ENCODE results near the gene TTC29. TPM values are rescaled to one million over a fixed set of nuclear protein-coding genes. Genes with fewer than 3 reads are reported as not detected.
"Not testable (repeated sequence)": the region's sequence is repeated elsewhere in the genome, so short reads cannot be mapped to it uniquely, and the experiment has no call there.

Gene TTC29
- total RNA-seq, 1 donor from 2014 or later: 0.09 TPM

DNA sequence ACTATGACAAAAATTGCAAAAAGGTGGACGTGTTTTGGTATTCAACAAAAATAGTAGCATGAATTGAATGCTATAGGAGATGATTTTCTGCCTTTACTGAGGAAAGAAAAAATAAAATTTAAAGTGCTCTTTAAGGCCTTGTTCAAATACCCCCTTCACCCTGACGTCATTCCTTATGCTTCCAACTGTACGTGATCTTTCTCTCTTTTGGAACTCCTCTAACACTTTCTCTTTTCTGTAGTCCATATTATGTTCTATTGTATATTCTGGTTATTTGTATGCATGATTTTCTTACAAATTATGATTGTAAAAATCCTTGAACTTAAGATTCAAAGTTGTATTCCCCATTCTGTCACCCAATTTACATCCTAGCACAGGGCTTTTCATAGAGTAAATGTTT lies 206.5 kb downstream of the TTC29 start:
- H2AFZ ChIP-seq (replicated peaks): no peak overlapping the region
- H3K4me1 Mint-ChIP-seq: no peaks in the 10 kb centered on the region
- H3K4me1 ChIP-seq: no peaks in the 10 kb centered on the region
- H3K27me3 Mint-ChIP-seq (ENCODE audit: insufficient read depth, low read depth): peaks cover 3% of the 10 kb centered on the region
- H3K4me3 ChIP-seq: no peak overlapping the region
- no peaks in the 10 kb centered on the region for H3K79me2 ChIP-seq (ENCODE audit: low read depth)
- H3K9me3 Mint-ChIP-seq: no peaks in the 10 kb centered on the region
- TF ChIP-seq EZH2 (IDR thresholded peaks at IDR 0.05) (no peak), EZH2phosphoT487 (IDR thresholded peaks at IDR 0.05) (no peak)
- TF ChIP-seq, protein P1, sequence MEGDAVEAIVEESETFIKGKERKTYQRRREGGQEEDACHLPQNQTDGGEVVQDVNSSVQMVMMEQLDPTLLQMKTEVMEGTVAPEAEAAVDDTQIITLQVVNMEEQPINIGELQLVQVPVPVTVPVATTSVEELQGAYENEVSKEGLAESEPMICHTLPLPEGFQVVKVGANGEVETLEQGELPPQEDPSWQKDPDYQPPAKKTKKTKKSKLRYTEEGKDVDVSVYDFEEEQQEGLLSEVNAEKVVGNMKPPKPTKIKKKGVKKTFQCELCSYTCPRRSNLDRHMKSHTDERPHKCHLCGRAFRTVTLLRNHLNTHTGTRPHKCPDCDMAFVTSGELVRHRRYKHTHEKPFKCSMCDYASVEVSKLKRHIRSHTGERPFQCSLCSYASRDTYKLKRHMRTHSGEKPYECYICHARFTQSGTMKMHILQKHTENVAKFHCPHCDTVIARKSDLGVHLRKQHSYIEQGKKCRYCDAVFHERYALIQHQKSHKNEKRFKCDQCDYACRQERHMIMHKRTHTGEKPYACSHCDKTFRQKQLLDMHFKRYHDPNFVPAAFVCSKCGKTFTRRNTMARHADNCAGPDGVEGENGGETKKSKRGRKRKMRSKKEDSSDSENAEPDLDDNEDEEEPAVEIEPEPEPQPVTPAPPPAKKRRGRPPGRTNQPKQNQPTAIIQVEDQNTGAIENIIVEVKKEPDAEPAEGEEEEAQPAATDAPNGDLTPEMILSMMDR (IDR thresholded peaks at IDR 0.05): no peak
- no peaks in the 10 kb centered on the region for H3K9me3 ChIP-seq (ENCODE audit: low read depth)
- no peak for DNase-seq (ENCODE audit: low spot score)
- no peak overlapping the region for H3K27ac Mint-ChIP-seq
- no peaks in the 10 kb centered on the region for H3K36me3 Mint-ChIP-seq
- H3K4me3 Mint-ChIP-seq: no peak overlapping the region
- no peak overlapping the region for H3K9ac ChIP-seq
- no peaks in the 10 kb centered on the region for H3K36me3 ChIP-seq
- H3K27ac ChIP-seq: no peak overlapping the region
- no peak overlapping the region for H3K4me2 ChIP-seq
- no peaks in the 10 kb centered on the region for H3K27me3 ChIP-seq
- H3F3A ChIP-seq (ENCODE audit: low read depth): no peaks in the 10 kb centered on the region
- no peaks in the 10 kb centered on the region for H4K20me1 ChIP-seq (ENCODE audit: low read depth)

GRCh38 chr4:146723519-146723918 lies 222.1 kb downstream of the TTC29 start:
- H3K36me3 ChIP-seq; H3K27ac ChIP-seq; H3K4me1 Mint-ChIP-seq; H3K27me3 ChIP-seq; H3K9ac ChIP-seq; H4K20me1 ChIP-seq (ENCODE audit: low read depth); DNase-seq (ENCODE audit: low spot score); H3K27me3 Mint-ChIP-seq (ENCODE audit: insufficient read depth, low read depth); H3K4me2 ChIP-seq; H3K9me3 ChIP-seq (ENCODE audit: low read depth); H3K27ac Mint-ChIP-seq; H3K79me2 ChIP-seq (ENCODE audit: low read depth); H2AFZ ChIP-seq (replicated peaks); H3K36me3 Mint-ChIP-seq; H3K4me3 ChIP-seq; H3F3A ChIP-seq (ENCODE audit: low read depth); H3K9me3 Mint-ChIP-seq; H3K4me3 Mint-ChIP-seq; H3K4me1 ChIP-seq: not testable (repeated sequence)

DNA sequence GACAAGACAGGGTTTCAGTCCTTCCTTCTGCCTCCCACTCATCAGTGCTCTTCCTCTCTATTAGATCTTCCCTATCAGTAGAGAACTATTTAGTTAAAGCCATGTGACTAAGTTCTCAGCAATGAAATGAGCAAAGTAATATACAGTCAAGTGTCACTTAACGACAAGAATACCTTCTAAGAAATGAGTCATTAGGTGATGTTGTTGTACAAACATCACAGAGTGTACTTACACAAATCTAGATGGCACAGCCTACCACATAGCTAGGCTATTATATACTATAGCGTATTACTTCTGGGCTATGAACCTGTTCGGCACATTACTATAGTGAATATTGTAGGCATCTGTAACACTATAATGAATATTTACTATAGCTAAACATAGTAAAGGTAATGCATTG lies 235.7 kb downstream of the TTC29 start:
- Histone ChIP-seq H2AFZ (replicated peaks) (no peak overlapping the region), H3K36me3 (no peaks in the 10 kb centered on the region), H3K27ac (no peak overlapping the region), H3K79me2 (ENCODE audit: low read depth) (no peaks in the 10 kb centered on the region), H3K4me1 (no peaks in the 10 kb centered on the region), H3K27me3 (no peaks in the 10 kb centered on the region), H4K20me1 (ENCODE audit: low read depth) (no peaks in the 10 kb centered on the region), H3F3A (ENCODE audit: low read depth) (no peaks in the 10 kb centered on the region), H3K4me2 (no peak overlapping the region), H3K9me3 (ENCODE audit: low read depth) (no peaks in the 10 kb centered on the region), H3K9ac (no peak overlapping the region), H3K4me3 (no peak overlapping the region)
- no peaks in the 10 kb centered on the region for H3K4me1 Mint-ChIP-seq
- no peak for TF ChIP-seq EZH2 (IDR thresholded peaks at IDR 0.05)
- TF ChIP-seq, protein P1 (IDR thresholded peaks at IDR 0.05): no peak
- no peak for TF ChIP-seq EZH2phosphoT487 (IDR thresholded peaks at IDR 0.05)
- no peak overlapping the region for H3K4me3 Mint-ChIP-seq
- H3K27ac Mint-ChIP-seq: no peak overlapping the region
- H3K36me3 Mint-ChIP-seq: no peaks in the 10 kb centered on the region
- H3K27me3 Mint-ChIP-seq (ENCODE audit: insufficient read depth, low read depth): no peaks in the 10 kb centered on the region
- no peaks in the 10 kb centered on the region for H3K9me3 Mint-ChIP-seq
- no peak for DNase-seq (ENCODE audit: low spot score)

DNA sequence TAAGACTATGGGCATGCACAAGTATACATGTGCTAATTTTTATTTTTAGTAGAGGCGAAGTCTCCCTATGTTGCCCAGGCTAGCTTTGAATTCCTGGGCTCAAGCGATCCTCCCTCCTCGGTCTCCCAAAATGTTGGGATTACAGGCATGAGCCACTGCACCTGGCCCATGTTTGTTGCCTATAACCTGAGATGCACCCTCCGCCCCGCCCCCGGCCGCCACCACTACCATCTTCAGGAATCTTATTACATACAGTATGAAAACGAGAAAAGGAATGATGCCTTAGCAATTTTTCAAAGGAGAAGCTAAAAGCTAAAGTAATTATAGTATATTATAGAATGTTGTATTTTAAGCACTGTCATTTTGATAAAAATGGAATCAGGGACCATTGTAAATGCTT lies 245.8 kb downstream of the TTC29 start:
- H2AFZ ChIP-seq (replicated peaks): no peak overlapping the region
- Mint-ChIP-seq H3K27ac (no peak overlapping the region), H3K4me1 (no peaks in the 10 kb centered on the region), H3K4me3 (no peak overlapping the region), H3K36me3 (no peaks in the 10 kb centered on the region), H3K9me3 (no peaks in the 10 kb centered on the region), H3K27me3 (ENCODE audit: insufficient read depth, low read depth) (no peaks in the 10 kb centered on the region)
- H3K27ac ChIP-seq: no peak overlapping the region
- no peaks in the 10 kb centered on the region for H3K36me3 ChIP-seq
- no peaks in the 10 kb centered on the region for H3K27me3 ChIP-seq
- H3K79me2 ChIP-seq (ENCODE audit: low read depth): no peaks in the 10 kb centered on the region
- no peaks in the 10 kb centered on the region for H3K4me1 ChIP-seq
- no peaks in the 10 kb centered on the region for H3K9me3 ChIP-seq (ENCODE audit: low read depth)
- no peaks in the 10 kb centered on the region for H4K20me1 ChIP-seq (ENCODE audit: low read depth)
- no peak for DNase-seq (ENCODE audit: low spot score)
- no peak overlapping the region for H3K4me2 ChIP-seq
- H3F3A ChIP-seq (ENCODE audit: low read depth): no peaks in the 10 kb centered on the region
- H3K9ac ChIP-seq: no peak overlapping the region
- TF ChIP-seq EZH2 (IDR thresholded peaks at IDR 0.05) (no peak), EZH2phosphoT487 (IDR thresholded peaks at IDR 0.05) (no peak)
- TF ChIP-seq, protein P1 (IDR thresholded peaks at IDR 0.05): no peak
- H3K4me3 ChIP-seq: no peak overlapping the region

Data from neural progenitor cell (in vitro differentiated cells).